Measurements from ENCODE around the gene SOX11.

DNA sequence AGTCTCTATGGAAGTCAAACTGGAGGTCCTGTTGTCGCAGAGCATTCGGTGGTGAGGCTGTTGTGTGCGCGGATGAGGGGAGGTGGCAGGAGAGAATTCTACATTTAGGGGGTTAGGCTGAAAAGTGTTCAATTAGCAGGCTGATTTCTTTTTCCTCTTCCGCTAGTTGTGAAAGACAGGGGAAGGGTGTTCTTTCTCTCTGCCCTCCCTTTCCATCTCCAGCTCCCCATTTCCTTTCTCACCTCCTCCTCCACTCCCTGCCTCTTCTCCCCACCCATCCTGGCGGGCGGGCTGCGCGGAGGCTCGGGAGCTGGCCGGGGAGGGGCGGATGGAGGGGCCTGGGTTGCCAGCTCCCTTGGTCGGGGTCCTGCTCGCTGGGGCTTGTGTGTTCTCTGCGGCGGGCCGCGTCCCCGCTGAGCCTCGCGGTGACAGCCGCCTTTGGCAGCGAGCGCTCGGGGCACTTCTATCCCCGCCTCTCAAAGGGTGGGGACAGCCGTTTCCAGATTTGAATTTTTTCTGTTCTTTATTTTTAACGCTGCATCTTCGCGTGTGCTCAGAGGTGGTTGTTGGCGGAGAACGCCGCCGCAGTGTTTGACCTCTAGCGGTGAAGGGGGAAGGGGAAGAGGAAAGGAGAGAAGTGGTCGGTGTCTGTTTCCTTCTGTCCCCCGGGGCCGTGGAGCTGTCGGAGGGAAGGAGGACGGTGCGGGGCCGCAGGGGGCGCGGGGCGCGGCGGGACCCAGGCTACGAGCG lies 3.6 kb downstream of the SOX11 start:
- TF ChIP-seq, protein P1, sequence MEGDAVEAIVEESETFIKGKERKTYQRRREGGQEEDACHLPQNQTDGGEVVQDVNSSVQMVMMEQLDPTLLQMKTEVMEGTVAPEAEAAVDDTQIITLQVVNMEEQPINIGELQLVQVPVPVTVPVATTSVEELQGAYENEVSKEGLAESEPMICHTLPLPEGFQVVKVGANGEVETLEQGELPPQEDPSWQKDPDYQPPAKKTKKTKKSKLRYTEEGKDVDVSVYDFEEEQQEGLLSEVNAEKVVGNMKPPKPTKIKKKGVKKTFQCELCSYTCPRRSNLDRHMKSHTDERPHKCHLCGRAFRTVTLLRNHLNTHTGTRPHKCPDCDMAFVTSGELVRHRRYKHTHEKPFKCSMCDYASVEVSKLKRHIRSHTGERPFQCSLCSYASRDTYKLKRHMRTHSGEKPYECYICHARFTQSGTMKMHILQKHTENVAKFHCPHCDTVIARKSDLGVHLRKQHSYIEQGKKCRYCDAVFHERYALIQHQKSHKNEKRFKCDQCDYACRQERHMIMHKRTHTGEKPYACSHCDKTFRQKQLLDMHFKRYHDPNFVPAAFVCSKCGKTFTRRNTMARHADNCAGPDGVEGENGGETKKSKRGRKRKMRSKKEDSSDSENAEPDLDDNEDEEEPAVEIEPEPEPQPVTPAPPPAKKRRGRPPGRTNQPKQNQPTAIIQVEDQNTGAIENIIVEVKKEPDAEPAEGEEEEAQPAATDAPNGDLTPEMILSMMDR (conservative IDR thresholded peaks at IDR 0.05; ENCODE audit: low read length) = no peak
- TF ChIP-seq EZH2phosphoT487 (IDR thresholded peaks at IDR 0.05; ENCODE audit: borderline replicate concordance) = no peak
